Fibroblast of skin of left biceps (primary cell): Measurements from ENCODE around the gene SRBD1.

ENCODE experiments used
- DNase-seq, 2 experiments: peaks; one replicate each; pipeline ENCODE4 v3.0.0-alpha.2; 2013; ENCODE audit warnings: low read depth in 2 of 2

Gene SRBD1

GRCh38 chr2:45636008-45636407 is 24.9 kb upstream of the SRBD1 start:
- DNase-seq: no peak

DNA sequence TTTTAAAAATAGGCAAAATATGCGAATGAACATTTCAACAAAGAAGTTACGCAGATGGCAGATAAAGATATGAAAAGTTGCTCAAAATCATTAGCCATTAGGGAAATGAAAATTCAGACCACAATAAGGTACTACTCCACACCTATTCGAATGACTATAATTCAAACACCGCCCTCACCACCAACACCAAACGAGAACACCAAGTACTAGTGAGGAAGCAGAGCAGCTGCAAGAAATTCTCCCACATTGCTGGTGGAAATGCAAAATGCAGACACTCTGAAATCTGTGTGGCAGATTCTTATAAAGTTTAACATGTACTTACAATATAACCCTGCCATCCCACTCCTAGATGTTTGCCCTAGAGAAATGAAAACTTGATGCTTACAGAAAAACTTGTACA is 23.2 kb upstream of the SRBD1 start:
- no peak for DNase-seq

DNA sequence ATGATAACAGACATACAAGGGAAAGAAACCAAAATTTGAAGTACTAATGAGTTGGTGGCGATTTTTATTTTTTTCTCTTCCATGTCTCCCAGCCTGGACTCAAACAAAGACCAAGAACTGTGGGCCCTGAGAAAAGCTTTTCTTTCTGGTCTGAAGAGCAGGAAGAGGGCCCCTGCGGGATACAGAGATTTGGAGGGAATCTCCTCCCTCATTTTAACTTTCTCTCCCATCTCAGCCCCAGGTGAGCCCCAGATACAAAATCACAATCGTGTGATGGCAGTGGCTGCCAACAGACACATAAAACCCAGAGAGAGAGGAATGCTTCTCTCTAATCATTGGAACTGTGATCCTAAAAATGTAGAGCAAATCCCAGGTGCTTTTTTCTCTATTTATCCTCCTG is 20.9 kb upstream of the SRBD1 start:
- DNase-seq: no peak

DNA sequence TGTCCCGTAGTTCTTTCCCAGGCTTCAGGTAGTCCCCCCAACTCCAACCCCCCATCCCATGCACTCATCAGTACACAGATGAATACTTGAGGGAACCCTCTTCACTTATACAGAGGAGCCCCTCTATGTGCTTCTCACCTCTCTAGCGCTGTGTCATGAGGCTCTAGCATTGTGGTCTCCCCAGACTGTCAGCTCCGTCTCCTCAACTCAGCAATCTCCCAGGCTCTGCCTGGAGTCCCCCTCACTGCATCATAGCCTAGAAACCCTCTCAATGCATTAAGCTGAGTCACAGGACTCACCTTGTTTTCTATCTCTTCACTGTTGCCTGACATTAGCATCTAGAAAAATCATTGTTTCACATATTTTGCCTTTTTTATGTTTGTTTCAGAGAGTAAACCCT is 20.3 kb upstream of the SRBD1 start:
- DNase-seq: no peak

DNA sequence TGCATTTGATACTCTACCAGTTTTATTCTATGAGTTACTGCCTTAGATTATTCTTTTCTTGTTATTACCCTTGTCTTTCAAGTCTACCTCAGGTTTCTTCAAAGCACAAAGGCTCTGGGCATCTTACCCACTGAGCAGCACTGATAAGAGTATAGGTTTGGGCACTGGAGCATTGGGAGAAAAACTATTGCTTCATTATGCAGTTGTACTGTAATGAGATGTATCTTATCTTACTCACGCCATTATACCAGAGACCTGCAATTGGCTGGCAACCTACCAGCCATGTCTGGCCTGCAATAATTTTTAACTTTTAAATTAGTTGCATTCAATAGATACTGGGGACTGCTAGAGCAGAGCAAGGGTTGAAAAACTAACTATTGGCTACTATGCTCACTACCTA is 18.9 kb upstream of the SRBD1 start:
- no peak for DNase-seq

DNA sequence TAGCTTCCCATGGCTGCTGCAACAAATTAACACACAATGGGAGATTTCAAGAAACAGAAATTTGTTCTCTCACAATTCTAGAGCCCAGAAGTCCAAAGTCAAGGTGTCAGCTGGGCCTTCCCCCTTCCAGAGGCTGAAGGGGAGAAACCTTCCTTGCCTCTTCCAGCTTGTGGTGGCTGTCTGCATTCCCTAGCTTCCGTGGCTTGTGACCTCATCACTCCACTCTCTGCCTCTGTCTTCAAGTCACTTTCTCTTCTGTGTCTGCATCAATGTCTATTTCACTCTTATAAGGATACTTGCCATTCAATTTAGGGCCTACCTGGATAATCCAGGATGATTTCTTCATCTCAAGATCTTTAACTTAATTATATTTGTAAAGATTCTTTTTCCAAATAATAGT is 16.8 kb upstream of the SRBD1 start:
- DNase-seq: no peak

DNA sequence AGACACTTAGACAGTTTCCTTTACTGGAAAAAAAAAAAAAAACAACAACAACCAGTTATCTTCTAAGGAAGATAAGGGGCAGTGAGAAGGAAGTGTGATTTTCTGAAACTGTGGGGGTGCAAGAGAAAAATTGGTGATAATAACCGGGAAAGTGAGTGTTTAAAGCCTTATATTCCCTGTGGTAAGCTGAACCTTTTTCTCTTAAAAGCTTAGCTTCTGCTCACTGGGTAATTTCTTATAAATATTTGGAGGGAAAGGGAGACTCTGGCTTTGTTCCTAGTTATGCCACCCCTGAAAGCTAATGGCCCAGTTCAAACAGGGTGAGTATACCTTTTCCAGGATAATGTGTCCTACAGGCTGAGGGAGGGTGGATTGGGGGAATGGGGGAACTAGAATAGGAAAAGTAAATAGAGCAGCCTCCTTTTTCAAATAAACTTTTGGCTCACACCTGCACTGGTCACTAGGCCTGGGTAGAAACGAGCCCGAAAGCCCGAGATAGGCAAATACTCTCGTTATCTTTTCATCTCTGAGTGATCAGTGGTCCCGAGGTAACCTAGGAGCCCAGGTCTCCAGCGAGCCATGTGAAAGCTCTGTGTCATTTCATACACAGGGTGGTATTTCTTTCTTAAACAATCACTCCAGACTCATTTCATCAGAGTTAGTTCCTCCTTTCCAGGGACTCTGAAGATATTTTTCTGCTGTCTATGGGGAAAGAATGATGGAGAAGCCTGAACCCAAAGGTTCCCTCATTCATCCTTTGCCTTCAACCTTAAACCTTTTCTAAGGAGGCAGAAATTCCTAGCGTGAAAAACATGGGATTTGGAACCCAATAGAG is 15.5 kb upstream of the SRBD1 start:
- no peak for DNase-seq

DNA sequence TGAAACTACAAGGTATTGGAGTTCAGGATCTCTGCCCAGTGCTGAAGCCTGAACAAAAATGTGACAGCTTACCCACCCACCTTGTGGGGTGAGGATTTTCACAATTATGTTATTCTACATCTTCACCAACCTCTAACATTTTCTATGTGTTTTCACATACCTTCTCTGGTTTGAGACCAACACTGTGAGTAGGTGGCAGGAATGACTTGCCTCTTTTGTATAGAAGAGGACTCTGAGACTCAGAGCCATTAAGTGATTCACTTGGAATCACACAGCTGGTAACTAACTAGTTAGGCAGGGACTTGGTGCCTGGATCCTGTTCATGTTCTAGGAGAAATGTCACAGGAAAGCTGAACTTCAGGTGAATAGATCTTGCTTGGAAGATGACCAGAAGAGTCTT is 14.8 kb upstream of the SRBD1 start:
- no peak for DNase-seq

GRCh38 chr2:45623098-45623497 is 12.0 kb upstream of the SRBD1 start:
- DNase-seq: no peak

DNA sequence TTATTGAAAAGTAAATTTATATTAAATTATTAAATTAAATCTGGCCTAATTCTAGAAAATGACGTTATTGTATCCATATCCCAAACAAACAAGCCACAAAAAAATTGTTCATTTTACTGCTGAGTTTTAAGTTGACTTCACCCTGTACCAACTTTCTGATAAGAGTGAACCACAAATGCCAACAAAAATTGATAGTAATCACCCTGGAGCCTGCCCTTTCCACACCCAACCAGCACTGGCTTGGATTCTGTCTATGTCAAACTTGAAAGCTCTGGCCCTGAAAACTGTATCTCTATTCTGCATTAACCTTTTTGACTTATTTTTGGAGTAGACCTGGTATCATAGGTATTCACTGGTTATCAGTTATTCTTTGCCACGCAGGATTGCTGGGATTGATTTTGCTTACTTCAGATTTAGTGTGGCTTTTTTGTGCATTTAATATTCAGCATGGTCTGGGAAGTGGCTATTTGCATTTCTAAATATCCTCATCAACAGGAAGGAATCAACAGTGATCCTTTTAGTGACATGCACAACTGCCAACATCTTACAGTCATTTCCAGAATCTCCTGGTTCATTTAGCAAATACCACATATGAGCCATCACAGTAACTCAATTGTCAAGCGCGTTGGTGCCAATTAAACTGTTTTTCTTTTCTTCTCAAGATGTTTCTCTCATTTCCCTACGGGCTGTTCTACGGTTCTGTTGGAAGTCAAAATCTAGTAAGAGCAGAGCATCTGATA is 11.4 kb upstream of the SRBD1 start:
- DNase-seq: no peak

DNA sequence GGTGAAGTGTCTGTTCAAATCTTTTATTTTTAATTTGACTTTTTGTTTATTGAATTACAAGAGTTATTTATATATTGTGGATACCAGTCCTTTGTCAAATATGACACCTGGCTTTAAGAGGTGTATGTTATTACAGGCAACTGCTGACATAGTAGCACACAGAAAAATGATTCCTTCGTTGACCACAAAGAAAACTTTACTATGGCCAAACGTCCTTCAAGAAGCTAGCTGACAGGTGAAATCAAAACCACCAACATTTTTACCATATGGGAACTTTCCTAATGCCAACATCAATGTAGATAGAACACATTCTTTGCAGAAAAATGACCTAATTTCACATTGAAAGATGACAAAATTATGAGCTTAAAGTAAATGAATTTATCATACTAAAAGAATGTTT is 6.4 kb upstream of the SRBD1 start:
- no peak for DNase-seq

GRCh38 chr2:45616658-45617411 is 5.8 kb upstream of the SRBD1 start:
- DNase-seq: no peak

DNA sequence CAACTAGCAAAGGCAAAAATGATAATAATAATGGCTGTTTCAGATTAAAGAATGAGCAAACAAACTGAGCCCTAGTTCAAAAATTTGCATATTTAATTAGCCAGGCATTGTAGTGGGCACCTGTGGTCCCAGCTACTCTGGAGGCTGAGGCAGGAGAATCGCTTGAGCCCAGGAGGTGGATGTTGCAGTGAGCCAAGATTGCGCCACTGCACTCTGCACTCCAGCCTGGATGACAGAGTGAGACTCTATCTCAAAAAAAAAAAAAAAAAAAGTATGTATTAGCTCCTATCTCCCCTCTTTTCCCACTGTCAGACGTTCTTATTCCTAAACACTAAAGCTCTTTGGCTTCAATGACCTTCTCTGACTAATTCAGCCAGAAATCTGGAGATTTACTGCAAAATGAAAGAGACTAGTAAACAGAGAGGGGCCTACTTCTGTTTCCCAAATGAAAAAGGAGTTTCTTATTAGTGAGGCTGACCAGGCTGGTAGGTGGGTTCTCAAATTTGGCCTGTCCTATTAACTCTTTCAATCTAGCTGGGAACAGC is 3.9 kb upstream of the SRBD1 start:
- DNase-seq: no peak

DNA sequence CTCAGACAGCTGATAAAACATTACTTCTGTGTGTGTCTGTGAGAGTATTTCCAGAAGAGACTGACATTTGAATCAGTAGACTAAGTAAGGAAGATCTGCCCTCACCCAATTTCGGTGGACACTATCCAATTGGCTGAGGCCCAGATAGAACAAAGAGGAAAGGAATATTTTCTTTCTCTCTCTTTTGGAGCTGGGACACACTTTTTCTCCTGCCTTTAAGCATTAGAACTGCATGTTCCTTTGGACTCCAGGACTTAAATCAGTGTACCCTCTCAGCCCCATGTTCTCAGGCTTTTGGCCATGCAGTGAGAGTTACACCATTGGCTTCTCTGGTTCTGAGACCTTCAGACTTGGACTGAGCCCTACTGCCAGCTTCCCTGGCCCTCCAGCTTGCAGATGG is 3.3 kb upstream of the SRBD1 start:
- DNase-seq: no peak

DNA sequence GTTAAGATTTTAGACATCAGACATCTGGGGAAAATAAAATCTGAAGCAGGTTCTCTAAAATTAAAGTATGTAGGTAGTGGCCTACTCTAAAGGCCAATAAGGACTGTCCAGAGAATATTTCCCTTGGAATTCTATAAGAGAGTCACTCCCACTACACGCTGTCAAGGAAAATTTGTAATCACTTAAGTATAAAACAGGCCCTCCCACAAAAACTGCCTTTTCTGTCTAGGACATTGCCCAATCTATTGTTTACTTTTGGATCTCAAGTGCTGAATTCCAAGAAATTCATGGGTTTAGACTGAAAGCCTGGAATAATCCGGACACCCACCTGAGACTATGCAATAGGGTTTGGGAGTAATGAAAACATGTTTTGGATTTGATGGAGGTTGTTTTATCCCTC is 1.7 kb upstream of the SRBD1 start:
- no peak for DNase-seq

DNA sequence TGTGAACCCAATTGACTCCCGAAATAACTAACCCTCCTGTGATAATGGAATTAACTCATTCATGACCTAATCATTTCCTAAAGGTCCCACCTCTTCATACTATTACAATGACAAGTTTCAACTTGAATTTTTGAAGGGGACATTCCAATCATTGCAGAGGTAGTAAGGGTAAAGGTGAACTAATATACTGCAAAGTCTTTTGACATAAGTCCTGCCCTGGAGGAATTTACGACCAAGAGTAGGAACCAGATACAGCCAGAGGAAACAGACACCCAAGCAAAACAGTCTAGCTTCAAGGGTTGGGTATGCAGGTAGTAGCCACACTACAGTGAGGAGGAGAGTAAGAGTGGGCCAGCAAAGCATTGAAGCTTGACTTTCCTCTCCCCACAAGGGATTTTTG is 1.2 kb upstream of the SRBD1 start:
- no peak for DNase-seq

GRCh38 chr2:45610281-45611019 is 617 bp downstream of the SRBD1 start:
- DNase-seq: peak in 1 of 2 experiments; percentile 11

- DNase-seq: no peak
Measured at GRCh38 chr2:45607701-45608100, 3.4 kb downstream of the SRBD1 start.

GRCh38 chr2:45606796-45607195 is 4.3 kb downstream of the SRBD1 start:
- DNase-seq: no peak

DNA sequence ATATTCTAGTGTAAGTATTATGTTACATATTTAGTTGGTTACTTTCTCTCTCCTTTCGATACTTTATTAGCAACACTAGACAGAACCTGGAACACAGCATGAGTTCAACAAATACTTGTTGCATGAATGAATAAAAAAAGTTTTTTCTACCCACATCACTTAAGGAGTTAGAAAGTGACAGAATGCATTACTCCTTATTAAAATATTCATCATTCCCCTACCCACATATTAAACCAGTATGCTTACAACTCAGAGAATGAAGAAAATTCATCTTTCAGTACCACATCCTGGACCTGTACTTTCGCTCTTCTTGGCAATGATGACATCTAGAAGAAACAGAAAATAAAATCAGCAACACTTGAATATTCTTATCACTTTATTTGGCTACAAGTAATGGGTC is 6.0 kb downstream of the SRBD1 start:
- no peak for DNase-seq

- DNase-seq: no peak
Measured at GRCh38 chr2:45602624-45603023, 8.4 kb downstream of the SRBD1 start.

DNA sequence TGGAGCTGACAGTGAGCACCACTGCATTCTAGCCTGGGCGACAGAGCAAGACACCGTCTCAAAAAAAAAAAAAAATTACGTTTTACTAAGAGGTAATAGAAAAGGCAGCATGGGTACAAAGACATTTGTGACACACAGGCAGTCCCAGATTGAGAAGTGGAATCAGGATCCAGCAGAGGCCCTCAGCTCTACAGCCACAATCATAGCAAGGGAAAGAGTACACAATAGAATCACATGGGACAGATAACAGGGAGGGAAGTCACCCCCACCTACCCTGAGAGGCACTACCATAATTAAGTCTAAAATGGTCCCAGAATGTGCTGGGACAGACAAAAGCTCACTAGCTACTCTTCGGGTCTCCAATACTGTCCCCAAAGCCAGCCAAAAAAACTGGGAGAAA is 12.5 kb downstream of the SRBD1 start:
- DNase-seq: no peak
